CD4-positive, alpha-beta T cell treated with Interleukin-17A for 1 hour (primary cell): ENCODE data around the gene OR8B12.
"Not testable (repeated sequence)": the region's sequence is repeated elsewhere in the genome, so short reads cannot be mapped to it uniquely, and the experiment has no call there.

Experiments
- DNase-seq: peaks from one replicate; pipeline ENCODE4 v3.0.0-alpha.2; 2020

The OR8B12 gene

DNA sequence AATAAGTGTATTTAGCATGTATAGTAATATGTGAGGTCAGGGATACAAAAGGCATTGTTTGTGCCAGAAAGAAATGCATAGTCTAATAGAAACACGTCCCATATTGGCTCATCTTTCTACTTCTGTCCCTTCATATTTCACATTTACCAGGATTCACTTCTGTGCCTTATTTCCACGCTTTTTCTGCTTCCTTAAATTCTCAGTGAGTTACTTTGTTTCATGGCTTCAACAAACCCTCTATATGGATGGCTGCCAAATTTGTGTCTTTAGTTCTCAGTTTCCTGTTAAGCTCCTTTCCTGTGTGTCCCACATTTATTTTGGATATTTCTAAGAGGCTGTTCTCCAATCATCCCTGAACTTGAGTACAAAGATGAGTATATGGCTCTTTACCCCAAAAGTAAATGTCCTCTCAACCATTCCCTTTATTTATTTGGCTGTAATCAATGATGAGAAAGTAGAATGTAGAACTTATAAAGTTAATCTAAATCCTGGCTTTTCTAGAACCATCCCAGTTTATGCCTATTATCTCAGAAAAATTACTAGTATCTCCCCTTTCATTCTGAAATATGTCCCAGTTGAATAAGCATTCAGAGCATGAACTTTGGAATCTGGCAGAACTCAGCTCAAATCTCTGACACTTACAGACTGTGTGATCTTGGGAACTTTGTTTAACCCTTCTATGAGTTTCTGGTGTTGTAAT lies 23.5 kb downstream of the OR8B12 start:
- no peak for DNase-seq

DNA sequence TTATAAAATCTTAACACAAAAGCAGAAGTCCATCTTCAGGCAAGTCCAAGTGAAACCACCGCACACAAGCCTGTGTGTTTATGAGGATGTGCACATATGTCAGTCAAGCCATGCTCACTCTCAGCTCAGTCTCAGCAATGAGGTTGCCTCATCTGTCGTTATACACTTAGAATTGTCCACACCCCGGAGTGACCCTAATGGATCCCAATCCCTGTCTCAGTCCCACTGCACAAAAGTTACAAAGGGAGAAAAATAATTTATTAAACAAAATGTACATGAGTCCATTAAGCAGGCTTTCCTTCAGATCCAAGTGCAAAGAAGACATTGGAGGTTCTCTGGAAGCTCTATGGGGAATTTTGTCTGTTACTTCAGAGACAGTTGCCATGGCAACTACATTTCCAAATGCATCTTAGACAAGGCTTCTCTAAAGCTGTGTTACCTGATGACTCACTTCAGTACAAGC lies 24.4 kb downstream of the OR8B12 start:
- DNase-seq: no peak

DNA sequence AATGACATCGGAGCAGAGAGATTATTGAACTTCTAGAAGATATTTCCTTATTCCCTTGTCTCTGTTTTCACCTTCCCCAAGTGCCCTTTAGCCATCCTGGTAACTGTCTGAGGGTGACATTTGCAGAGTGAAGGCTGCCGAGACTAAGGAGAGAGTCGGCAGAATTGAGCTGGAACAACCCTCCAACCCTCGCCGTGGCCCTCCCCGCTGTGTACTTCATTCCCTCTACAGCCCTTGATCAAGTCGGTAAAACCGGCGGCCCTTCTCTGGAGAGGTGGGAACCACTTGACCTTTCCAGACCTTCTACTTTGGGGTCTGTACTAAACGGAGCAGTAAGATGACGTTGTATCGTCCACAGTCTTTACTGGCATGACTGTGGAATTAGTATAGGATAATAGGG lies 26.1 kb downstream of the OR8B12 start:
- DNase-seq: no peak

DNA sequence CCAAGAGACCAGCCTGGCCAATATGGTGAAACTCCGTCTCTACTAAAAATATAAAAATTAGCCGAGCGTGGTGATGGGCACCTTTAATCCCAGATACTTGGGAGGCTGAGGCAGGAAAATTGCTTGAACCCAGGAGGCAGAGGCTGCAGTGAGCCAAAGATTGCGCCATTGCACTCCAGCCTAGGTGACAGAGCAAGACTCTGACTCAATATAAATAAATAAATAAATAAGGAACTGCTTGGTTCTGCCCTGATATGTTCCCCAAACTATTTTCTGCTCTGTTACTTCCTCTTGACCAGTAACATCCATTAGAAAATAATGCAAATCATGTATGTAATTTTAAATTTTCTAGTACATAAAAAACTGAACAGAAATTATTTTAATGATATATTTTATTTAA lies 28.8 kb downstream of the OR8B12 start:
- not testable (repeated sequence) for DNase-seq

DNA sequence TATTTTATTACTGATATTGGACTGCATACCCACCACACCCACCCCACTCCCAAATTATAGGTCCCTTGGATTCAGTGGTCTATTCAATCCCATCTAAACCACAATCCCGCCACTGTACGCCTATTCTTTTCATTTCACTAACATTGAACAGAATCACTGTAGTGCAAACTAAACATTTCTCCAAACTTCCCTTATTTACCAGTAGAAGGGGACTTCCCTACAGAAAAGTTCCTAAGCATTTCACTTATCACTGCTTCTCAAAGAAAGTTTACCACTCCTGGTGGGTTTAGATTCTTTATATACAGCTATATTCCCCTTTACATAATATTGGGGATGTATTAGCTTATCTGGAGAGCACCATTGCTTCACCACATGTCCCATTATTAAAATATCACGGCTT lies 29.3 kb downstream of the OR8B12 start:
- DNase-seq: no peak

DNA sequence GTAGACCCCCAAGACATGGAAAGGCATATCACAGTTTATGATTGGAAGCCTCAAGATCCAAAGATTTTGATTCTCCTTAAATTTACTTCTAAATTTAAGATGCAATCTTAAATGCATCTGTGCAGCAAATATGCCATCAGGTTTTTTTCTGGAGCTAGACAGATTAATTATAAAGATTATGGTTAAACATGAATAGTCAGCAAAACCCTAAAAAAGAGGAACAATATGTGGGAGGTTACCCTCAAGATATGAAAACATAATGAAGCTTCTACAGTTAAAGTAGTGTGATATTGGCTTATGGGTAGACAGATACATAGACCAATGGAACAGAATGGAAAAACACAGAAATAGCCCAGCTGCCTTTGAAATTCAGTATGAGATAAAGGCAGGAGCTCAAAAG lies 31.7 kb downstream of the OR8B12 start:
- DNase-seq: no peak

DNA sequence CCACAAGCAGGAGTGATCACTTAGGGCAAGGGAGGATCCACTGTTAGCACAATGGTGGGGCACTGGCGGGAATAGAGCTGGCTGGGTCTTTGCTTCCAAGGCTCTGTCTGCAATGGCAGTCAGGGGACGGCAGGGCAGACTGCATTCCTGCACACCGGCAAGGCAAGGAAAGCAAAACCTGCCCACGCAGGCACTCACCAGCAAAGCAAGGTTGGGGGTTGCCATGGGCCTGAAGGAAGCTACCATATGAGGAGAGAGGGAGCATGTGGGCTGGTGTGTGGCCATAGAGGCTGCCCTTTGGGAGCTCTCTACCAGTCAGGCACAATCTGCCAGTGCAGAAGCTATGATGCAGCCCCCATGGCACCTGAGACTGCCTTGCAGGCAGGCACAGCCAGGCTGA lies 33.2 kb downstream of the OR8B12 start:
- no peak for DNase-seq

DNA sequence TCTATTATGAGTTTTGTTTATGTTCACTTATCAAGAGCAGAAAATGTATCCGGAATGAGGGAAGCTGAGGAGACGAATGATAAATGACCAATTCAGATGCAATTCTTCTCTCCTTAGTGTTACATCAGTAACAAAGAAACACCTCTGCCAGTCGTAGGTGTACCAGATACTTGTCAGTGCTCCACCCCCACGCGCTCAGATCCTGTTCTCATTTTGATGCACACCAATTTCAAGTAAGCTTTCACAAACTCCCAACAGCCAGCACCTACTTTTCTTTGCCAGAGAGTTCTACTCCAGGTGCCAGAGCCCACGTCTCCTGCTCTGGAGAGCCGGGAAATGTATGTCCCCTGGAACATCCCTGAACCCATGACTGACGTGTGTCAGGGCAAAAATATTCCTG lies 43.7 kb downstream of the OR8B12 start:
- DNase-seq: no peak

DNA sequence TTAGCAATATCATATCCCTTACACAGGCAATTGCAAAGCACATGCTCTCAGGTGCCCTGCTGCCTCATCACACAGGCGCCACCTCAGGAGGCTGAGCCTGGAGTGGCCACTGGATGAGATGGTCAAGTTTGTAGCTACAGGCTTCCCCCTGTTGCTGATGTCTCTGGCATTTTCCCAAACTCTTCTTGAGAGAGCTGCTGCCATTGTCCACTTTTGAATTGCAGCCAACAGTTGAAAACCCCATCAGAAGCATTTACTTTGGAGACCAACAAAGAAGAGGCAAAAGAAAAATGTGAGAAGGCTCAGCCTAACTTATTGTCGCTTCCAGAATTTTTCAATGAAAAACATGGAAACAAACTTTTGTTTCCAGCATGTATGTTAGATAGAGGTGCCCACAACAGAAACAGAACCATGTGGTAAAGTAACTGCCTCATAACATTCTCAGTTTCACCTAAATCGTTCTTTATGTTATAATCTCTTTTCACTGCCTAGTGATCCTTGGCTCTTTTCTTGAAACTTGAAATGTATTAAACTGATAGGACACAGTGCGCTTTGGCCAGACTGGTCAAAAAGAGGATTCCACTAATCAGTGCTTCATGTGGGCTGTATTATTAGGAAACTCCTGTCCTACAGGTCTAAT lies 50.3 kb downstream of the OR8B12 start:
- DNase-seq: no peak
